Hematopoietic multipotent progenitor cell (in vitro differentiated cells): ENCODE results near the gene SLC2A4. TPM values are rescaled to one million over a fixed set of nuclear protein-coding genes. Genes with fewer than 3 reads are reported as not detected.

Experiments used
- DNase-seq, 3 donors: peaks; one replicate each; pipeline ENCODE4 v3.0.0-alpha.2; 2011 to 2015; ENCODE audit warnings: low read depth in 2 of 3, low spot score in 2 of 3
- total RNA-seq: library from RNA; depleted of rRNA; stranded (reverse); fragments of >200 nt; gene quantifications from one replicate; pipeline ENCODE4 v1.2.3, GENCODE V29; 2012

The SLC2A4 gene
- total RNA-seq, 1 donor: 1.9 TPM

GRCh38 chr17:7262935-7263800 lies 18.4 kb upstream of the SLC2A4 start:
- peak in 1 of 3 donors; percentile 25 for DNase-seq

- no peak for DNase-seq
These were observed 17.8 kb upstream of the SLC2A4 start for GRCh38 chr17:7263801-7264078.

DNA sequence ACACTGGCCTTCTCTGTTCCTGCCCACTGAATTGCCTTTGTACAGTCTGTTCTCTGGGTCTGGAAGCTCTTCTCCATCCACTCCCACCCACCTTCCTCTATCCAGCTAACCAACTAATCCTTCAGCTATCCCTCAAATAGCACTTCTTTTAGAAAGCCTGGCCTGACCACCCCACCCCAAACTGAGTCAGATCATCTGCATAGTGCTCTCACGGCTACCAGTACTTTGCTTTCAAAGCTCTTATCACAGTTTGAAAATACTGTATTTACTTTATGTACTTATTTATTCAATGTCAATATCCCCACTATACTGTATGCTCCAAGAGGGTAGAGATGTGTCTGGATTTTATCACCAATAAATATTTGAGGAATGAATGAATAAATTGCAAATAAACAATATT lies 14.7 kb upstream of the SLC2A4 start:
- DNase-seq: no peak

DNA sequence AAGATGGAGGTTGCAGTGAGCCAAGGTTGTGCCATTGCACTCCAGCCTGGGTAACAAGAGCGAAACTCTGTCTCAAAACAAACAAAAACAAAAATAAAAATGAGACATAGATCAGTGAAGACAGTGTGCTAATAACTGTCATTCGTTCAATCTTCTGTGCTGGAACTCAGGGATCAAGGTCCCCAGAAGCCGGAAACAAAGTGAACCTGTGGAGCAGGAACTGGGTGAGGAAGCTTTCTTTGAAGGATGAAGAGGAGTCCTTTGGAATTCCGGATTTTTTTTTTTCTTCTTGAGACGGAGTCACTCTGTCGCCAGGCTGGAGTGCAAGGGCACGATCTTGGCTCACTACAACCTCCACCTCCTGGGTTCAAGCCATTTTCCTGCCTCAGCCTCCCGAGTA lies 2.1 kb upstream of the SLC2A4 start:
- no peak for DNase-seq

DNA sequence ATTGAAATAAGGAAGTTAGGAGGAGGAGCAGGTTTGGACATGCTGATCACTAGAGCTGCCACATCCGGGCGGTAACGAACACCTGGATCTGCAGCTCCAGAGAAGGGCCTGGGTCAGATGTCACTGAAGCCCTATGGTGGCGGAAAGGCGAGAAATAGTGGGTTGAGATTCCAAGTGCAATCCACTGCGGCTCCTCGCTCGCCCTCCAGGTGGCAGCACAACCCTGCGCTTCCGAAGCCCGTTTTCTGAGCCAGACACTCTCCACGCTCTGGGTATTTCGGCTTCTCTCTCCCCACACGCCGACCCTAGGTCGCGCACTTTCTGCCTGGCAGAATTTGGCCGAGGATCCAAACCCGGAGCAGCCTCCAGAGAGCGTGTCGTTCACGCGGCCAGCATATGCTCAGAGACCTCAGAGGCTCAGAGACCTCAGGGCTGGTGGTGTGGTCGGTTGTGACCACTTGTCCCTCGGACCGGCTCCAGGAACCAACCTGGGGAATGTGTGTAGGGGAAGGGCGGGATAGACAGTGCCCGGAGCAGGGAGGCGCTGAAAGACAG lies 922 bp upstream of the SLC2A4 start:
- DNase-seq: peak; percentile 74 to 93 (median 82)

DNA sequence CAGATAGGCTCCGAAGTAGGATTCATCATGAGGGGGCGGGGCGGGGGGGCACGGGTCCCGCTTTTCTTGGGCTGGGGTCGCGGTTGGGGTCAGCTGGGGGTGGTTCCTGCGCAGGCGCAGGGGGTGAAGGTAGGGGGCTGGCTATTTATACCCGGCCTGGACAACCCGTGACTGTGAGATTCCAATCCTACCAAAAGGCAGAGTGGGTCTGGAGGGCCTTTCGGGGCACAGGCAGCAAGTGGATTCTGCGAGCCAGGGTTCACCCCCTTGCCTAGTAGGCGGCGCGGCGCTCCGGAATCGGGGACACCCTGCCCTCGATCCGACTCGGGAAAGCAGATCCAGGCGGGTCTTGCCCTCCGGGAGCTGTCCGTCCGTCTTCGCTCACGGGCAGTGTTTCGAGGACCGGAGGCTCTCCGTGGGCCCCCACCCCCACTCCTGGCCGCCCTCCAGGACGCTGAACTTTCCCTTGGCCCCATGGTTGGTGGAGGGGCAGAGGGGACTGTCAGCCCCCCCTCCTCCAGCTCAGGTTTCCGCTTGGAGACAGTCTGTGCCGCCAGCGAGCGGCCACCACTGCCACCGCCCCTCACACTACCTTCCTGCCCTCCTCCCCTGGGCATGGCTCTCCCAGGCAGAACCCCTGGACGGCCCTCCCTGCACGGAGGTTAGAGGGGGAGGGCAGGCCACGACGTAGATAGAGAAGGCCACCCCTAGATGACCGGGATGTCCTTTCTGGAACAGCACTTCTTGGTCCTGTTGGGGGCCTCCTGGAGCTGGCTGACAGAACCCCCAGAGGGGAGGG lies 634 bp downstream of the SLC2A4 start:
- DNase-seq: peak in 2 of 3 donors; percentile 34 to 54

DNA sequence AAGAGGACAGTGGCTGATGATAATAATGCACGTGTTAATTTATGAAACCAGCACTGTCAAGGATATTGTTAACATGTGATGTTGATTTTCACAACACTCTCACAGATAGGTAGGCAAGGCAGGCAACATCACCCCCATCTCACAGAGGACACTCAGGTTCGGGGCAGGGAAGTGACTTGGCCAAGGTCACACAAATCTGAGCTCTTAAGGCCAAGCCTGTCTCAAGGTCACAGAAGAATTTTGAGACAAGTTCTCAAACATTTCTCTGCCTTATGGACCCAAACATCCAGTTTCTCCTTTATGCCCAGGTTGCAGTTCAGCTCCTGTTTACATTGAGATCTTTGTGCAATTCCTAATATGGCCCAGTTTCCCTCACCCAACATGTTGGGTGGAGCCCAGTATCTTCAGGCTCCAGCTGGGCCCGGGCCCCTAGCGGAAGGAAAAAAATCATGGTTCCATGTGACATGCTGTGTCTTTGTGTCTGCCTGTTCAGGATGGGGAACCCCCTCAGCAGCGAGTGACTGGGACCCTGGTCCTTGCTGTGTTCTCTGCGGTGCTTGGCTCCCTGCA lies 1.3 kb downstream of the SLC2A4 start:
- DNase-seq: peak in 2 of 3 donors; percentile 40 to 49

DNA sequence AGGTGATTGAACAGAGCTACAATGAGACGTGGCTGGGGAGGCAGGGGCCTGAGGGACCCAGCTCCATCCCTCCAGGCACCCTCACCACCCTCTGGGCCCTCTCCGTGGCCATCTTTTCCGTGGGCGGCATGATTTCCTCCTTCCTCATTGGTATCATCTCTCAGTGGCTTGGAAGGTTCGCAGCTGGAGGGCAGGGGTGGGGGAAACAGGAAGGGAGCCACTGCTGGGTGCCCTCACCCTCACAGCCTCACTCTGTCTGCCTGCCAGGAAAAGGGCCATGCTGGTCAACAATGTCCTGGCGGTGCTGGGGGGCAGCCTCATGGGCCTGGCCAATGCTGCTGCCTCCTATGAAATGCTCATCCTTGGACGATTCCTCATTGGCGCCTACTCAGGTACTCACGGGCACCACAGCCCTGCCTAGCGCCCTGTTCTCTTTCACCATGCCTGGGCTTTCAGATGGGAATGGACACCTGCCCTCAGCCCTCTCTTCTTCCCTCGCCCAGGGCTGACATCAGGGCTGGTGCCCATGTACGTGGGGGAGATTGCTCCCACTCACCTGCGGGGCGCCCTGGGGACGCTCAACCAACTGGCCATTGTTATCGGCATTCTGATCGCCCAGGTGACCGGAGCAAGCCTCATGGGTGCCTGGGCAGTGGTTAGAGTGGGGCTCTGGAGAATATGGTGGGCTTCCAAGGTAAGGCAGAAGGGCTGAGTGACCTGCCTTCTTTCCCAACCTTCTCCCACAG lies 2.1 kb downstream of the SLC2A4 start:
- DNase-seq: no peak

- DNase-seq: no peak
These were observed 3.4 kb downstream of the SLC2A4 start for GRCh38 chr17:7284911-7285310.

GRCh38 chr17:7285679-7286078 lies 4.2 kb downstream of the SLC2A4 start:
- DNase-seq: no peak

DNA sequence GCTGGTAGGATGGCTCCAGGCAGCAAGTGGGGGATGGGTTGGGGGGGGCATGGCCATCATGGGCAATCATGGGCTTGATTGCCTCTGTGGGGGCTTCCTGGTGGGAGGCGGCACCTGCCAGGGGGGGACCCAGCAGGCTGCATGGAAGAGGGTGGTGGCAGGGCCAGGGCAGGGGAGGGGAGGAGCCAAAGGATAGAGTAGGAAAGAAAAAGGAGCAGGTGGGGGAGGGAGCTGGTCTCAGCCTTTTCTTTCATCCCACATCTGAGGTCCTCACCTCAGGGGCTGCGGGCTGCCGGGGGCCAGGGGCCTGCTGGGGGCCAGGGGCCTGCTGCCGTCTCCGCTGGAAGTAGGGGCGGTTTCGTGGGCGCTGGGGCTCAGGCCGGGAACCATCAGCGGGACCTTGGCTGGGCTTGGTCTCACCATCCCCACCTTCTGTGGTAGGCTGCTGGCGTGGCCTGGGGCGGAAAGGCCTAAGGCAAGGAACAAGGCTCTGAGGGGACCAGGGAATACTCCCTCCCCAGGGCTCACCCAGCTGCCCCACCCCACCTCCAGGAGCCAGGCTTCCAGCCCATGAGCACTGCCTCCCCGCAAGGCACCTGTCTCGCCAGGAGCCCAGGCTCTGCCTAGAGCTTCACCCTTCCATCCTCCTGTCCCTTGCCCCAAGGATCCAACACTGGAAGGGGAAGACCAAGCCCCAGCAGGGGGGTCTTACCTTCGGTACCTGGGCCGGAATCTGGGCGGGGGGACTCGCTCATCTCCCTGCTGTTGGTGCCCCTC lies 7.9 kb downstream of the SLC2A4 start:
- DNase-seq: no peak

DNA sequence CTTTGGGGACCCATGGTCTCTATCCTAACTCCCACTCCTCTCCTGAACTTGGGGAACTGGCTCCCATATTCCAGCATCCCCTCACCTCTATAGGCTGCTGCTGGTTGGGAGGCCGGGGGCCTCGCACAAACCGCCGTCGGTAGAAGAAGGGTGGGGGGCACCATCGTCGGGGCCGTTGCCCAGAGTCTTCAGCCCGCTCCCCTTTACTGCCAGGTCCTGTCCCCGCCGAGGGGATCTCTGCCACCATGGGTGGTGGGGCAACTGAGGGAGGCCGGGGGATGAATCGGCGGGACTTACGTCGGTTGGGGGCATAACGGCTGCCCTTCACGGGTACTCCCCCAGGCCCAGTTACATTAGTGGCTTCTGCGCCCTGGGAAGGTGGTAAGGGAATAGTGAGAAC lies 8.6 kb downstream of the SLC2A4 start:
- no peak for DNase-seq

- no peak for DNase-seq
These were observed 9.2 kb downstream of the SLC2A4 start for GRCh38 chr17:7290685-7291084.

DNA sequence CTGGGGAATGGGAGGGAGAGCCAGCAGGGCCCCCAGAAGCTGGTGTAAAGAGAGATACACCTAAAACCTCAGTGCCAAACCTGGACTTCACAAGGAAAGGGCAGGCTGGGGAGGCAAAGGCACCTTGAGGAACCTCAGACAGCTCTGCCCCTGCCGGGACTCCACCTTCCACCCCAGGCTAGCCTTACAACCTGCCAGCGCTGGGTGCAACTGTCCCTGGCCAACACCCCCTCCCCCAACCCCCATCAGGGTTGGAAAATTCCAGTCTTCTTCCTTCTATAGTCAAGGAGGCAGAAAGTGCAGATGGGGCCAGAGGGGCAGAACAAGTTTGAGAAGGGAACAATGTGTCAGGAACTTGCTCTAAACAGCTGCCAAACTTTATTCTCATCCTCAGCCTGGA lies 10.7 kb downstream of the SLC2A4 start:
- DNase-seq: no peak

DNA sequence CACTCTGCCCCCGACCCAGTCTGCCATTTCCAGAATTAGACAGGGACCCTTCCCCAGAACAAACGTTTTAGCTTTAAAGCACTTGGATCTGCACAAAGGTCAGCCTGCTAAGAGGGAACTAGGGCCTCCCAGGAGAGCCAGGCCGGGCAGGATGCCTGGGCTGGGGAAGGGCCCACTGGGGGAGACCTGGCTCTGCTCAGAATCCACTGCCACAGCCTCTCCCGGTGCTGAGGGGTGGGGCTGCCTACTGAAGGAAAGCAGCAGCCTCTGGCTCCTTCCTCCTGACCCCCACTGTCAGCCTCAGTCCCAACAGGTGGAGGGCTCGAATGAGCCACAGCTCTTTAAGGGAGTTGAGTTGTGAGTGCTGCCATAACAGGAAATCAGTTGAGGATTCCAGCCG lies 11.2 kb downstream of the SLC2A4 start:
- no peak for DNase-seq

- no peak for DNase-seq
These were observed 11.6 kb downstream of the SLC2A4 start for GRCh38 chr17:7293159-7293558.

DNA sequence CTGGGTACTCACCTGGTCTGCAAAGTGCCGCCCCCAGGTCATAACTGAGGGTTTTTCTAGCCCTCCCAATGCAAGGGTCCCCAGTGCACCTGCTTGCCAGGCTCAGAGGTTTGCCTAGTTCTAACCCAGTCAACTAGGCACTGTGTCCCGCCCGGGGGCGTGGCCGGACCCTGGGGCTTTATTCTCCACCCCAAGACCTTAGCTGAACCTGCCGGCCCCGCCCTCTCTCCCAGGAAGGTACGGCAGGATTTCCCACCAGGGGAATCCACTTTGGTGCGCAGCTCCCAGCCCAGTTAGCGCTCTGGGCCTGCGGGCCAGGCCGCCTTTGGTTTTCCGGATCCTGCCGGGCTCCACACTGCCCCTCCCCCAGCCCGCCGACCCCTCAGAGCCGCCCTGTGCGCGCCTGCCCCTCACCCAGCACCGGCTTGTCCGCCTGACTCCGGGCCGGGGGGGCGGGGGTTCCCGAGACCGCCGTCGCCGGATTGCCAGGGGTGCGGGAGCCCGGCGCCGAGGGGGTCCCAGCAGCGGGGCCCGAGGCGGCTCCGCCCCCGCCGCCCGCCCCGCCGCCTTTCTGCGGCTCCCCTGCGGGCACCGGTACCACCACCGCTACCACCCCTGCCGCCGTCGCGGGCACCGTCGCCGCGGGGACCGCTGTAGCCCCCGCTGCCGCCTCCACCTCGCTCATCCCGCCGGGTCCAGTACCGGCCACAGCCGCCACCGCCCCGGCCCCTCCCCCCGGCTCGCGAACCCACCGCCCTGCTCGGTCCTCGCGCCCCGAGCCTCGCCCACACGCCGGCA lies 12.5 kb downstream of the SLC2A4 start:
- DNase-seq: peak in 1 of 3 donors; percentile 17

GRCh38 chr17:7294614-7295153 lies 13.2 kb downstream of the SLC2A4 start, which contains the start of gene YBX2:
Gene YBX2, minus strand, starts transcription at chr17:7294639. Its CDS starts 139 bp downstream, at chr17:7294500.
- DNase-seq: peak in 2 of 3 donors; percentile 60 to 80
